Measurements from ENCODE around the gene MYH1. TPM values are rescaled to one million over a fixed set of nuclear protein-coding genes. Genes with fewer than 3 reads are reported as not detected.

The MYH1 gene
- total and polyA plus RNA-seq, 2 of the 8 experiments (the other 6 are each of a cell fraction or from before 2014, with no cell fraction given) = not detected

- Histone ChIP-seq H2BK15ac (ENCODE audit: low read length) (no peak overlapping the region), H2AK5ac (ENCODE audit: low read depth, low read length) (no peak overlapping the region), H3K4me3 (ENCODE audit: extremely low read depth in 1 of 4, insufficient read depth in 2 of 4, low read depth in 3 of 4, low read length in 4 of 4) (no peak overlapping the region), H2BK120ac (replicated peaks; ENCODE audit: low read depth, low read length) (no peak overlapping the region), H3K79me2 (ENCODE audit: control insufficient read depth in 1 of 2, insufficient read depth in 2 of 2, low read length in 2 of 2) (no peaks in the 10 kb centered on the region), H3K79me1 (ENCODE audit: low read depth, low read length) (no peaks in the 10 kb centered on the region), H2BK12ac (ENCODE audit: low read depth, low read length) (no peak overlapping the region), H3K36me3 (ENCODE audit: control insufficient read depth in 2 of 4, insufficient read depth in 4 of 4, low read length in 3 of 4) (no peaks in the 10 kb centered on the region), H4K20me1 (replicated peaks in 1 of 2; ENCODE audit: control insufficient read depth in 1 of 2, insufficient read depth in 2 of 2, low read length in 2 of 2) (no peaks in the 10 kb centered on the region), H2AFZ (ENCODE audit: low read length) (no peak overlapping the region), H3K27ac (ENCODE audit: low read depth, low read length) (no peak overlapping the region), H2BK20ac (ENCODE audit: low read length) (no peak overlapping the region), H3K9me3 (ENCODE audit: insufficient read depth in 2 of 2, low read depth in 1 of 2, low read length in 1 of 2) (no peaks in the 10 kb centered on the region), H3K9ac (replicated peaks in 1 of 4; ENCODE audit: extremely low read depth in 1 of 4, low read depth in 3 of 4, low read length in 3 of 4) (no peak overlapping the region), H3K4me1 (replicated peaks in 1 of 4; ENCODE audit: control insufficient read depth in 3 of 4, insufficient read depth in 4 of 4, low read length in 3 of 4) (no peaks in the 10 kb centered on the region), H4K8ac (ENCODE audit: extremely low read depth, insufficient read depth, low read length) (no peak overlapping the region), H3K4me2 (ENCODE audit: insufficient read depth in 1 of 2, low read depth in 2 of 2, low read length in 2 of 2) (no peak overlapping the region), H3K27me3 (replicated peaks in 1 of 4; ENCODE audit: control insufficient read depth in 3 of 4, extremely low read depth in 1 of 4, insufficient read depth in 3 of 4, low read length in 3 of 4) (no peaks in the 10 kb centered on the region), H3K23ac (ENCODE audit: insufficient read length) (no peak overlapping the region), H3K4ac (replicated peaks; ENCODE audit: insufficient read length, low read depth, low read length) (no peak overlapping the region), H2BK5ac (ENCODE audit: low read depth, low read length) (no peak overlapping the region), H3K18ac (ENCODE audit: extremely low read depth, low read length) (no peak overlapping the region), H3K23me2 (ENCODE audit: low read depth, low read length) (no peaks in the 10 kb centered on the region), H4K5ac (ENCODE audit: insufficient read length, low read depth, low read length) (no peak overlapping the region), H3K14ac (ENCODE audit: insufficient read length) (no peak overlapping the region), H3K56ac (replicated peaks; ENCODE audit: insufficient read length, low read depth, low read length) (no peak overlapping the region), H4K91ac (replicated peaks; ENCODE audit: insufficient read length, low read length) (no peak overlapping the region)
- ChIA-PET POLR2A (ENCODE audit: partially characterized antibody) (no interaction called here), CTCF (ENCODE audit: partially characterized antibody) (no interaction called here)
- 90% methylated on average over 4 of the region's 4 CpGs; no CpG with 5 or more reads in 1 of the 2 experiments for WGBS, 2 experiments (ENCODE audit: extremely low coverage in 1 of 2, insufficient coverage in 1 of 2, insufficient read length in 1 of 2, insufficient replicate concordance in 2 of 2, low coverage in 1 of 2, low lambda C conversion rate in 2 of 2, missing lambda C conversion rate in 1 of 2)
- no peak for DNase-seq (ENCODE audit: low read depth in 1 of 2, low spot score in 2 of 2)
- TF ChIP-seq RXRA (IDR thresholded peaks at IDR 0.05; ENCODE audit: insufficient read depth, low read depth, low read length) (no peak), HDAC2 (IDR thresholded peaks at IDR 0.05; ENCODE audit: borderline replicate concordance in 1 of 2, low read depth in 2 of 2, low read length in 2 of 2) (no peak), ZNF274 (IDR thresholded peaks at IDR 0.05; ENCODE audit: borderline replicate concordance, extremely low read depth, low read length) (no peak), KDM5A (IDR thresholded peaks at IDR 0.05; ENCODE audit: low read length) (no peak), BACH1 (IDR thresholded peaks at IDR 0.05; ENCODE audit: low read length) (no peak), KDM1A (IDR thresholded peaks at IDR 0.05; ENCODE audit: borderline replicate concordance, low read length) (no peak)
- no peak for FAIRE-seq
Observed at GRCh38 chr17:10474536-10474935, 43.8 kb downstream of the MYH1 start.

Measured in H1 (cell line).